Mucosa of descending colon (tissue), 3 donors: ENCODE data around the gene IGLL5. TPM values are rescaled to one million over a fixed set of nuclear protein-coding genes. Genes with fewer than 3 reads are reported as not detected.

Experiments used
- ATAC-seq: fragments of 200-7000 bp; cut with Tn5 transposase; one replicate; pipeline ENCODE4 v1.9.1; 2020; ENCODE audit warnings: mild to moderate bottlenecking, moderate library complexity
- DNase-seq, 3 donors: peaks; one replicate each; pipeline ENCODE4 v3.0.0-alpha.2; 2020
- H3K36me3 ChIP-seq: fragments of 200-600 bp; one replicate; pipeline ENCODE4 v1.8.0; 2021; ENCODE audit warnings: low read depth, mild to moderate bottlenecking
- H3K4me1 ChIP-seq: fragments of 200-600 bp; one replicate; pipeline ENCODE4 v1.8.0; 2021; ENCODE audit warnings: low read depth, mild to moderate bottlenecking
- H3K4me3 ChIP-seq: fragments of 200-600 bp; one replicate; pipeline ENCODE4 v1.8.0; 2021; ENCODE audit warnings: mild to moderate bottlenecking
- H3K9me3 ChIP-seq: fragments of 200-600 bp; one replicate; pipeline ENCODE4 v1.8.0; 2021; ENCODE audit warnings: mild to moderate bottlenecking
- intact Hi-C, 2 donors: fragments of 100-400 bp; cut with DNase I in 1 of 2; cut with micrococcal nuclease in 1 of 2; formaldehyde crosslinking; loops; one replicate each; pipeline versions ENCODE4 v1.11.0 to v1.11.1; 2022; cut with DNase I, micrococcal nuclease
- total RNA-seq, 3 donors: library from RNA; stranded (reverse); fragmentation: NEBNext Ultra II Directional in 2 of 3; extraction: Animal tissue kit (Norgen Biotek cat#: 25700) in 2 of 3; gene quantifications; one replicate each; pipeline versions ENCODE4 v1.2.1 to v1.2.4, GENCODE V29; 2021 to 2023
- TF ChIP-seq, protein P1 (sequence below): fragments of 200-600 bp; IDR thresholded peaks from one replicate; pipeline ENCODE4 v1.8.0; 2022; ENCODE audit warnings: antibody characterized with exemption, mild to moderate bottlenecking
- donor health status: DM: no; HTN: no; CAD: no; lungs with moderate emphysema.
- donor health status: DM: no; HTN: no; CAD: no.
- donor health status: DM: no; HTN: yes; CAD: no.

Gene IGLL5
- total RNA-seq, 3 donors from 2014 or later, result 14.1 to 32.8 (median 16.1) TPM

GRCh38 chr22:22911327-22912134 lies 23.9 kb downstream of the IGLL5 start:
- Histone ChIP-seq H3K36me3 (no peaks in the 10 kb centered on the region), H3K9me3 (no peaks in the 10 kb centered on the region), H3K4me3 (no peak overlapping the region), H3K4me1 (no peaks in the 10 kb centered on the region)
- DNase-seq (peak in 2 of 3 donors; percentile 15 to 25), ATAC-seq (no peak)
- TF ChIP-seq, protein P1, sequence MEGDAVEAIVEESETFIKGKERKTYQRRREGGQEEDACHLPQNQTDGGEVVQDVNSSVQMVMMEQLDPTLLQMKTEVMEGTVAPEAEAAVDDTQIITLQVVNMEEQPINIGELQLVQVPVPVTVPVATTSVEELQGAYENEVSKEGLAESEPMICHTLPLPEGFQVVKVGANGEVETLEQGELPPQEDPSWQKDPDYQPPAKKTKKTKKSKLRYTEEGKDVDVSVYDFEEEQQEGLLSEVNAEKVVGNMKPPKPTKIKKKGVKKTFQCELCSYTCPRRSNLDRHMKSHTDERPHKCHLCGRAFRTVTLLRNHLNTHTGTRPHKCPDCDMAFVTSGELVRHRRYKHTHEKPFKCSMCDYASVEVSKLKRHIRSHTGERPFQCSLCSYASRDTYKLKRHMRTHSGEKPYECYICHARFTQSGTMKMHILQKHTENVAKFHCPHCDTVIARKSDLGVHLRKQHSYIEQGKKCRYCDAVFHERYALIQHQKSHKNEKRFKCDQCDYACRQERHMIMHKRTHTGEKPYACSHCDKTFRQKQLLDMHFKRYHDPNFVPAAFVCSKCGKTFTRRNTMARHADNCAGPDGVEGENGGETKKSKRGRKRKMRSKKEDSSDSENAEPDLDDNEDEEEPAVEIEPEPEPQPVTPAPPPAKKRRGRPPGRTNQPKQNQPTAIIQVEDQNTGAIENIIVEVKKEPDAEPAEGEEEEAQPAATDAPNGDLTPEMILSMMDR, result no peak
- intact Hi-C loops, result no loop called here

DNA sequence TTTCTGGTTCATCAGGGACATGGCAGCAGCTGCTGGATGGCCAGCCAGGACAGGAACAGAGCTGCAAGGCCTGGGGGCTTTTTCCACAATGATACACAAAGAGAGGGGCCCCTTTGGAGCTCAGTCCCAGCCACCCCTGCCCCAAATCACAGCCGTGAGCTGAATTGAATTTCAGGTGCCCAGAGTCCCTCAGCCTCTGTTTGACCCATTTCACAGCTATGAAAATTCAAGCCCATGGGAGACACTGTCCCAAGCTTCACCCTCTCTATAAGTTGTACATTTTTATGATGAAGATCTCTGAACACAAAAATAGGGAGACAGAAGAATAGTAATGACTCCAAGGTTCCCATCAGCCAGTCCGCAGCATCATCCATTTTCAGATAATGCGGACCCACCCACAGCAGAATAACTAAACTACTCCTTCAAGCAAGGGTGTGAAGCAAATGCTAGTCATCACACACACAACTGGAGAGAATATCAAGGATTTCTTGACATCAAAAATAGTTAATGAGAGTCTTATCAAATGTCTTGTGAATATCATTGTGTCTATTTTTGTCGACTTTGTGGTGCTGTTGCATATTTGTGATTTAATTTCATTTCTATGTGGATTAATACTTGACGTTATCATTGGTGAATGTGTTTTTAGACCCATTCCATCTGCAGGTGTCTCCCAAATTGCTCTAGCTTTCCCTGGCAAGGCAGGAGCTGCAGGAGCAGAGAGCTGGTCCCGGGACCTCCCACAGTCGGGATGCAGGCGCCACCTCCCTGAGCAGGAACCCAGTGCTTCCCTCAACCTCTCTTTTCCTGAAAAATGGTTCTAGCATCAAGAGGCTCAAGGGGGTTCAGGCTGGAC lies 24.7 kb downstream of the IGLL5 start:
- Histone ChIP-seq H3K9me3 (no peaks in the 10 kb centered on the region), H3K36me3 (no peaks in the 10 kb centered on the region), H3K4me3 (no peak overlapping the region), H3K4me1 (no peaks in the 10 kb centered on the region)
- no peak for ATAC-seq
- intact Hi-C loops, result no loop called here
- DNase-seq, result peak in 2 of 3 donors; percentile 1 to 7
- TF ChIP-seq, protein P1, result no peak

GRCh38 chr22:22912988-22913253 lies 25.3 kb downstream of the IGLL5 start:
- no peaks in the 10 kb centered on the region for H3K9me3 ChIP-seq
- no peaks in the 10 kb centered on the region for H3K4me1 ChIP-seq
- no peaks in the 10 kb centered on the region for H3K36me3 ChIP-seq
- no peak overlapping the region for H3K4me3 ChIP-seq
- intact Hi-C loops, result no loop called here
- no peak for DNase-seq
- ATAC-seq, result no peak
- TF ChIP-seq, protein P1, result no peak

DNA sequence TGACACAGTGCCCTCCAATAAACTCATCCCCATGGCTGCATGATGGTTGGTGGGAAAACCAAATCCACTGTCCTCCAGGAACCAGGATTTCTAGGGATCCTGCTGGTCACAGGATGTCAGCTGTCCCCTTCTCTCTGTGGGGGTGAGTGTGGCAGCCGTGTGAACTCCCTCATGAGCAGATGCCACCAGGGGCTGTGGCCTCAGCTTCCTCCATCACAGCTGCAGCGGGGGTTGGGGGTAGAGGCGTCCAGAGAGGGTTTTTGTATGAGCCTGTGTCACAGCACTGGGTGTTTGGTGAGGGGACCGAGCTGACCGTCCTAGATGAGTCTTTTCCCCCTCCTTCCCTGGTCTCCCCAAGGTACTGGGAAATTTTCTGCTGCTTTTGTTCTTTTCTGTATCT lies 26.4 kb downstream of the IGLL5 start:
- ATAC-seq, result peak; percentile 22
- Histone ChIP-seq H3K9me3 (no peaks in the 10 kb centered on the region), H3K36me3 (no peaks in the 10 kb centered on the region), H3K4me3 (no peak overlapping the region), H3K4me1 (no peaks in the 10 kb centered on the region)
- intact Hi-C loops, result no loop called here
- DNase-seq, result peak in 1 of 3 donors; percentile 12
- TF ChIP-seq, protein P1, result no peak

DNA sequence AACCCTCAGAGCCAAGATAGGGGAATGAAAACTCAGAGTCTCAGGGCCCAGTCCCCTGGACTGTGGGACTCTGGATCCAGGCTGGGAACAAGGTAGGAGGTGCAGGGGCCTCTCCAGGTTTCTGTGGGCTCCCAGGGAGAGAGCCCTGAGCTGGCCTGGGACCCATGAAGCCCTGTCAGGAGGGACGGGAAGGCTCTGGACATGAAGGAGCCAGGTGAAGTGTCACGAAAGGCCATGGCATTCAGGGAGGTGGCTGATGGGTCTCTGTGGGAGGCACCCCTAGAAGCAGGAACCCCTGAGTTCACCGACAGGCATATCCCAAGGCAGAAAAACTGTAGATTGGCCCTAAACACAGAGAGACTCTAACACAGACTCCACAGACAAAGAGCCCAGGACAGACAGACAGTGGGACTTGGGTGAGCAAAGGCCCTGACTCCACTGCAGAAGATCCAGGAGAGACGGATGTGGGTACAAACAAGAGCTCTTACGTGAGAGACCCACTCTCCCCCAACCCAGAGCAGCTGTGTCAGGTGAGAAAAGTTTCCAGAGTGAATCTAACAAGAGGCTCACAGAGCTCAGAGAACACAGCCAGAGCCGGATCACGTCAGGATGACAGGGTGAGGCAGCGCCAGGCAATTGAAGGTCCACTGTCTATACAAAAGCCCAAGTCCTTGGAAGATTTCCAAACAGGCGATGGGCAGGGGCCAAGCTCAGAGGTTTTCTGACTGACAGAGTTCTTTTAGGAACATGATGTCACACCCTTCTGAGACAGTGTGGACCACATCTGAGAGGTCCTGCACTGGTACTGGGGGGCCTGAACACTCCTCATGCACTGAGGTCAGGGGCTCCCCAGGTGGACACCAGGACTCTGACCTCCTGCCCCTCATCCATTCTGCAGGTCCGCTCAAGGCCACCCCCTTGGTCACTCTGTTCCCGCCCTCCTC lies 27.4 kb downstream of the IGLL5 start:
- intact Hi-C loops, result no loop called here
- DNase-seq, result peak in 1 of 3 donors; percentile 13
- H3K9me3 ChIP-seq, result no peaks in the 10 kb centered on the region
- H3K36me3 ChIP-seq, result no peaks in the 10 kb centered on the region
- no peak overlapping the region for H3K4me3 ChIP-seq
- ATAC-seq, result no peak
- TF ChIP-seq, protein P1, result no peak
- no peaks in the 10 kb centered on the region for H3K4me1 ChIP-seq
